HG02840 (cell line): Measurements from ENCODE around the gene NDST3.
"Not testable (repeated sequence)": the region's sequence is repeated elsewhere in the genome, so short reads cannot be mapped to it uniquely, and the experiment has no call there.

Experiments used
- ATAC-seq: cut with Tn5 transposase; IDR thresholded peaks from one replicate; pipeline ENCODE4 v1.9.1; 2021; ENCODE audit warnings: mild to moderate bottlenecking, moderate library complexity, moderate number of reproducible peaks; ENCODE audit not compliant: unreplicated experiment, low FRiP score

NDST3 gene

DNA sequence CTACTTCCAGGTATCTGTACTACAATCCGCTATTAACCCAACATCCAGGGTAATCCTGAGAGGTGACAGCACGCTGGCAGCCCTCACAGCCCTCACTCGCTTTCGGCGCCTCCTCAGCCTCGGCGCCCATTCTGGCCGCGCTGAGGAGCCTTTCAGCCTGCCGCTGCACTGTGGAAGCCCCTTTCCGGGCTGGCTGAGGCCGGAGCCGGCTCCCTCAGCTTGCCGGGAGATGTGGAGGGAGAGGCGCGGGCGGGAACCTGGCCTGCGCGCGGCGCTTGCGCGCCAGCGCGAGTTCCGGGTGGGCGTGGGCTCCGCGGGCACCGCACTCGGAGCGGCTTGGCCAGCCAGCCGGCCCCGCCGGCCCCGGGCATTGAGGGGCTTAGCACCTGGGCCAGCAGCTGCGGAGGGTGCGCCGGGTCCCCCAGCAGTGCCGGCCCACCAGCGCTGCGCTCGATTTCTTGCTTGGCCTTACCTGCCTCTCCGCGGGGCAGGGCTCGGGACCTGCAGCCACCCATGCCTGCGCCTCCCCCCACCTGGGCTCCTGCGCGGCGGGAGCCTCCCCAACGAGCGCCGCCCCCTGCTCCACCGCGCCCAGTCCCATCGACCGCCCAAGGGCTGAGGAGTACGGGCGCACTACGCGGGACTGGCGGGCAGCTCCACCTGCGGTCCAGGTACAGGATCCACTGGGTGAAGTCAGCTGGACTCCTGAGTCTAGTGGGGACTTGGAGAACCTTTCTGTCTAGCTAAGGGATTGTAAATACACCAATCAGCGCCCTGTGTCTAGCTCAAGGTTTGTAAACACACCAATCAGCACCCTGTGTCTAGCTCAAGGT, 231.2 kb downstream of the NDST3 start:
- ATAC-seq, result no peak

DNA sequence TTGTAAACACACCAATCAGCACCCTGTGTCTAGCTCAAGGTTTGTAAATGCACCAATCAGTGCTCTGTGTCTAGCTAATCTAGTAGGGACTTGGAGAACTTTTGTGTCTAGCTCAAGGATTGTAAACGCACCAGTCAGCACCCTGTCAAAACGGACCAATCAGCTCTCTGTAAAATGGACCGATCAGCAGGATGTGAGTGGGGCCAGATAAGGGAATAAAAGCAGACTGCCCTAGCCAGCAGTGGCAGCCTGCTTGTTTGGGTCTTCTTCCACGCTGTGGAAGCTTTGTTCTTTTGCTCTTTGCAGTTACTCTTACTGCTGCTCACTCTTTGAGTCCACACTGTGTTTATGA, 231.8 kb downstream of the NDST3 start:
- not testable (repeated sequence) for ATAC-seq

DNA sequence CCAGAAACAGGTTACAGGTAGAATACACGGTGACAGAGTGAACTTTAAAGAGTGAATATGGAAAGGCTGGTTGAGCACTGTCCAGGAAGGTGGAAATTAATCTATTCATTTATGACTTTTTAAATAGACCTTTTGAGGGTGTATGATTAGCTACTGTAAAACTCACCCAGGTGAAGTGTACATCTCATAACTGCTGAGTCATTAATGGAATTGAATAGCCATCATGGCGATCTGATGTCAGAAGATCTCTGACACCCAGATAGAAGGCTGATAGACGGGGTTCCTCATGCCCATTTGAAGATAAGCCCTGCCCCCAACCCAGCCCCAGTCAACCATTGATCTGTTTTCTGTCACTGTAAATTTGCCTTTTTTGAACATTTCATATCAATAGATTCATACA, 234.5 kb downstream of the NDST3 start:
- no peak for ATAC-seq

DNA sequence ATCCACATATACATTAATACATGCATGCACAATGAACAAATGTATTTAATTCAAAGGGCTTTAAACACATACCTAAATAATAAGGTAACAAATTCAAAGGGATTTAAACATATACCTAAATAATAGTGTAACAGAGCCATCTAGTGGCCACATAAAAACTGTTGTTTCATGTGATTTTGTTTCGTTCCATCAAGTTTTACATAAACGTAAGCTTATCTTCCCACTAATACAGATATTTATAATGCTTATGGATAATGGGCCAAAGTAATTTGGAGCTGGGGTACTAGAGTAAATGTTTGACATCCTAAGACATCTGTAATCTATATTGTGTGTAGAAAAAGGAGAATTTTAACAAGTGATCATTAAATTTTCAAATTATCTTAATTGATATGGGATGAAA, 236.2 kb downstream of the NDST3 start:
- no peak for ATAC-seq

DNA sequence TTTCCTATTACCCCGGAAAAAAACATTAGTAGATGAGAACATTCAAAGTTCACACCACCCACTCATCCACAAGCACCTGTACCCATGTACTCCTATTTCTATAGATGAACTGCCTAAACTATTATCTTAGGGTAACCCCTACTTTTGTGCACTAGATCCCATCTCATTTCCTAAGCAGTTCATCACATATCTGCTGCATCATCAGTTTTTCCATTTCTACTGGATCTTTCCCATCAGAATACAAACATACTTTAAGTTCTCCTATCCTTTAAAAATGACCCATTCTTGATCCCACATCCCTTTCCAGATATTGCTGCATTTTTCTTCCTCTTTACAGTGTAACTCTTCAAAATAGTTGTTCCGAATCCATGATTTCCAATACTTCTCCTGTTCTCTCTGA, 237.5 kb downstream of the NDST3 start:
- ATAC-seq, result no peak

DNA sequence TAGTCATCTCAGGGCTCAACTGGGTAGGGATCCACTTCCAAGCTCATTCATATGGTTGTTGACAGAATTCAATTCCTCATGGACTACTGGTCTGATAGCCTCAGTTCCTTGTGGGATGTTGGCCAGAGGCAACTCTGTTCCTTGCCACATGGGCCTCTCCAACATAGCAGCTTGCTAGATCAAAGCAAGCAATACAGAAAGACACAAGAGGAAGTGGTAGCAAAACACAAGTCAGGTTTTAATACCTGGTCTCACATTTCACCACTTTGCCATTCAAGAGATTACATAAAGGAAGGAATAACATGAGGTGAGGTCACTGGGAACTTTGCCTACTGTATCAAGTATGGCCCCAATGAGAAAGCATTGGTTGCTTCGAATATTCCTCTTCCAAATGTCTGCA, 239.4 kb downstream of the NDST3 start:
- no peak for ATAC-seq

DNA sequence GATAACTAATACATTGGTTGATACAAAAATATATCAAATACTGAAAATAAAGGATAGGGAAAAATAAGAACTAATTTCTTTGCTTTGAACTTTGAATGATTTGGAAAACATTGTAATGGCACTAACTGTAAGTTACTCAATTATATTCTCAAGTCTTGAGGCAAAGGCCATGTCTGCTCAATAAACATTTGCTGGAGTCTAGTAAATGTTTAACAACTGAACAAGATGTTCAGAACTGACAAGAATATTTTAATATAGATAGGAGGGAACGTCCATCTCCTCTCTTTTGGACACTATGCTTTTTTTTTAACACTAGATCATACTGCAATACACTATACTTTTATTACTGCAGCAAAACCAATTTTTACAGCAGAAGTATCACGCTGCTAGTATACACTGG, 242.3 kb downstream of the NDST3 start:
- ATAC-seq, result no peak

DNA sequence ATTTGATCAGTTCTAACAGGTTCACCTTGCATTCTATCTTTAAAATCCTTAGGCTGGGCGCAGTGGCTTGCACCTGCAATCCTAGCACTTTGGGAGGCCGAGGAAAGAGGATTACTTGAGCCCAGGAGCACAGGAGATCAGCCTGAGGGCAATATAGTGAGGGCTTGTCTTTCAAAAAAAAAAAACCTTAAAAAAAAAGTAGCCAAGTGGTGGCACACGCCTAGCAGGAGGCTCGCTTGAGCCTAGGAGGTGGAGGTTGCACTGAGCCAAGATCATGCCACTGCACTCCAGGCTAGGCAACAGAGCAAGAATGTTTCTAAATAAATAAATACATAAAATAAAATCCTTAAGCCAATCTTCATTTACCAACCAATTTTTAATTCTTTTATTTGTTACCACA, 243.0 kb downstream of the NDST3 start:
- ATAC-seq, result no peak

DNA sequence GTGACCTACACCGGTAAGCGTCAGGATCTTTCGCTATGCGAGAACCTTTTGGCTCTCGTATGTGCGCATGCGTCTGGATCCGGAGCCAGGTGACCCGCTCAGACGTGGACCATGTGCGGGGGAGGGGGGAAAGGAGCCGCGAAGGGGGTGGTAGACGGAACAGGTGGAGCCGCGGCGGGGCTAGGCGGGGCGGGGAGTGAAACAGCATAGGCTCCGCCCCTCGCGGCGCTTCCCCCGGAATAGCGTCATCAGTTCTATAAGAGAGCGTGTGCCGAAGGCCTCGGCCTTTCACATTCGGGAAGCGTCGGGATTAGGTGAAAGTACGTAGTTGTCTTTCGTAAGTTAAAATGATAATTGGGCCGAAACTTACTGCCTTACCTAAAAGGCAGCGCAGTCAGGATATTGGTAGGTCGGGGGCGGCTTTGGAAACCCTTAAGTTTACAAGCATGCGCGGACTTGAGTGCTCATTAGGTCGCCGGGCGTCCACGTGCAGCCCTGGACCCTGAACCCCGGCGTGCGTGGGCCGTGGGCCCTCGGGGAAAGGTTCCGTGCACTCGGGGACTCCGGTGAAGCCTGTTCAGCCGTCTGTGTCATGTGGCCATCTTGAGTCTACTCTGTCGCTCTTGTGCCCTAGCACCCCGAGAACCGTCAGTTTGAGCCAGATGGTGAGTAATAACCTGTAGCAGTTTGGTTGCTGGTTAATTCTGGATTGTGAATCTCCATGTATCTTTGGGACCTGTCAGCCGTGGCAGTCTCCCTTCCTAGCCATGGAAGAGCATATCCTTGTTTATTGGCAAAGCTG, 244.4 kb downstream of the NDST3 start:
- peak; percentile 87 for ATAC-seq

DNA sequence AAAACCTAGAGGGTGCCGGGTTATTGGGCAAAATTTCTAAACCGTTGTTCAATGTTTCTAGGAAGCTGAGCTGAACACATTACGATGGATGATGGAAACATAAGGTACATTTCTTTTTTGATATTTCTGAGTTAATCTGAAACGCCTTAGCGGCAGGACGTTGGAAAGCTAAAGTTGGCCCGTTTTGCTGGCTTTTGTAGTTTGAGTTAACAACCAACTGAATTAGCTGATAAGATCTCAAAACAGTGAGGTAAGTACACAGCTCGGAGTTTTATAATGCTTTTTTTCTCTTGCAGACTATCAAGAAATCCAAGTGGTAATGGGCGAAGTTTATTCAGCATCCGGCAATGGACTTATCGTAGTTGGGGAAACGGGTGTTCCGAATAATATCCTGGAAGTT, 245.0 kb downstream of the NDST3 start:
- no peak for ATAC-seq

DNA sequence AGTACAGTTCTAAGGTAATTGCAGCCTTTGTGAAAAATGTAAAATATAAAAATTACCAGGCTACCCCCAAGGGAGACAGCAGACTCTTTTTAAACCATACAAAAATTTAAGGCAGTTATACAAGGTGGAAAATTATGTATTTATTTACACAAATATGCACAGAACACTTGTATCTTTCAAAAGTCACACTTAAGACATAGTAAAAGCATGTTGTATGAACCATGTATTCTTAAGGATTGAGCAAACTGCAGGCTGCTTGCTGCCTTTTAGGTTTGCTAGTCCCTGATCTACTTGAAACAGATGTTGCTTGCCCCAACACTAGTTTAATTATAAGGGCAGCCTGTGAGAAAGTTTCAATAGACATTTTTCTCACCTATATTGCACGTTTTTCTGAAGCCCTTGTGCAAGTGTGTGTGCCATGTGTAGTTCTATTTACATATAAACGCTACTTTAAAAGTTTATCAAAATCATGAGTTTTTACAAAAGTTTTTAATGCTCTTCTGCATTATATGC, 245.7 kb downstream of the NDST3 start:
- no peak for ATAC-seq

DNA sequence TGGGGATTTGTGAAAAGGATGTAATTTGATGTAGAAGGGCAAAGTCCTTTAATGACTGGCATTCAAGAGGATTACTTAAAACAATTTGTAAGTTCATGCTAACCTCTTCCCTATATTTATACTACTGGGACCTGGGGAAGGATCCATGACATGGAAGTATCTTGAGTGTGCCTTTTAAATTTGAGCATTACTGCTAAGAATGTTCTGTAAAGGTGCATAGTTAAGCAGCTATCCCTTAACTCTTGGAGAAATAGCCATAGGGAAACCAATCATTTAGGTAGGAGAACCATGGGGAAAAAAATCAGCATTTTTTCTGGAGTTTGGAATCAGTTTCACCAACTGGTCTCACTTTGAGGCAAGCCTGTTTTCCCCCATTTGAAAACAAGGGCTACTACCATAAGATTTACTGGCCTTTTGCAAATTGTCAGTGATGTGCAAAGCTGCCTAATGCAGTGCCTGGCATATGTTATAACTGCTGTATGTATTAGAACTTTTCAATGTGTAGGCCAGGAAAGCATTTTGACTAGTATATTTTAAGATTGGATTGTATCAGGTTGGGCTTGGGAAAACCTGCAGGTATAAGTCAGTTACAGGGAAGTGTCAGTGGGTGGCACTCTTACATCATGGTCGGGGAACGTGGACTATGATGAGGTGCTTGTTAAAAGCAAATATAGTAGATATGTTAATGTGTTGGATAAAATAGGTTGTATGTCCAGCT, 246.4 kb downstream of the NDST3 start:
- no peak for ATAC-seq

DNA sequence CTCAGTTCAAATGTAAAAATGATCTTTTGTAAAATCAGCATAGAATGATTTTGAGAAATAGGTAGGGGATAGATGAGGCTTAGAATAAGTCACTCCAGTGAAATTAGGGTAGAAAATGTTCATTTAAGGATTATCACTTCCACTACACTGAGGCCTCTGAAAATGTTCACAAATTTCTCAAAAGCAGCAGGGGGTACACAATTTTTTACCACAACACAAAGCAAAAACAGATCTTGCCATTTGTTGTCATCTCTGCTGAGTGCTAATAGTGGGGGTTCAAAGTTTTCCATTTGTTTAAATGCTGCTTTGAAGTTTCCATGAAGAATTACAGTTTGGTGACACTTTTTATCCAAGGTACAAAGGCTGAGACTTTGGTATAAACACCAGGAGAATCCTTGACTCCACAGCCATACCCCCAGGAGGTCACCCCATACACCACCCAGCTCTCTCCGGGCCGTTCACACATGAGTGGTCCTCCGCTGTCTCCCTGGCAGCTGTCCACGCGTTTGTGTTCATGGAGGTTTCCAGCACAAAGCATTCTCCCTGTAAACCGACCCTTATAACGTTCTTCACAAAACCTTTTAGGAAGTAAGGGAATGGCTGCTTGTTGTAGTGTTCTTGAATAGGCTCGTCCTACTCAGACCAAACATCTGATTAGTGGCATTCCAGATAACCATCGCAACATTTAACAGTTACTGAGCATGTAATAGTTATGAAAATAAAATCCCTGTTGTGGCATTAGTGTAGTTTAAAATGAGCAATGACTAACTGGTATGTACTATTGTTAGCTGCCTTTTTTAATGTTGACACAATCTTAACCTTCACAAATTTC, 247.5 kb downstream of the NDST3 start:
- ATAC-seq, result no peak

DNA sequence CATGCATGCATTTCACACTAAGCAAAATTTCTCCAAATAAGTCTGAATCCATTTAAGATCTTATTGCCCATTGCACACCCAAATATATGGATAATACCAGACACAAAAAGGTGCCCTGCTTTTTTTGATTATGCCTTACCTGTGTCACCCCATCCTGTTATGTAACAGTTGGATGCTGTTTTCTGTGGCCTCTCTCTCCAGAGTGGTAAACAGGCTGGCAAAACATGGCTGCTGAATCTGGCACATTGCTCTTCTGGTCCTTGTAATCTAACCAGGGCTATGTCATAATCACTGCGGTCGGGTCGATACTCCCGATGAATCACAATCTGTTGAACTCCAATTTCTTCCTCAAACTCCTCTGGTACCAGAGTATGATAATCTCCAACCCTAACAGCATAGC, 248.4 kb downstream of the NDST3 start:
- ATAC-seq, result no peak

DNA sequence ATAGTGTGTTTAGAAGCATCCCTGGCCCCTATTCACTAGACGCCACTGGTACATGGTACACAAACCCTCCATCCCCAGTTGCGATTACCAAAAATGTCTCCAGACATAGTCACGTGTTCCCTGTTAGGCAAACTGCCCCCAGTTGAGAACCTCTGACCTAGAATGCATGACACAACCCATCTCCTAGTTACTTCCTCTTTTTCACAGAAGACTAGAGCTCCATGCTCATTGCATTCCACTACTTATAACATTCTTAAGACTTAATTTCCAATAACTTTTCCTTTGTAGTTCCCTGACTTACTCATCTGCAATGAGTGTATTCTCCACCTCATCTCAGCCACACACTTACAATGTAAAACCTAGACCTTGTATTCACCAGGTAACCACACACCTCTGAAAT, 249.9 kb downstream of the NDST3 start:
- no peak for ATAC-seq

DNA sequence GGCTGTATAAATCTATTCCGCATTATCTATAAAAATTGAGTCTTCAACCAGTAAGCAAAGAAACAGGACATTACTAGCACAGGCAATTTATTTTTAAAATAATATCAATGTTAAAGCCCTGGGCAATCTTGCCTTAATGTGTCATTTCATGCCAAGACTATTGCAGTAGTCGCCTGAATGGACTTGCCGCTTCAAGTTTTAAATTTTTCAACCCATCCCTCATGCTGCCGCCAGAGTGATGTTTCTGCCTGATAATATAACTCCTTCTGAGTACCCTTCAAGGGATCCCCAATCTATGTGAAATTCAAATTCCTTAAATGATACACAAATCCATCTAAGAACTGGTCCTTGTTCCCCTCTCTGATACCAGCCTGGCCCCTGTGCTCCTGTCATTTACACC, 251.6 kb downstream of the NDST3 start:
- no peak for ATAC-seq

DNA sequence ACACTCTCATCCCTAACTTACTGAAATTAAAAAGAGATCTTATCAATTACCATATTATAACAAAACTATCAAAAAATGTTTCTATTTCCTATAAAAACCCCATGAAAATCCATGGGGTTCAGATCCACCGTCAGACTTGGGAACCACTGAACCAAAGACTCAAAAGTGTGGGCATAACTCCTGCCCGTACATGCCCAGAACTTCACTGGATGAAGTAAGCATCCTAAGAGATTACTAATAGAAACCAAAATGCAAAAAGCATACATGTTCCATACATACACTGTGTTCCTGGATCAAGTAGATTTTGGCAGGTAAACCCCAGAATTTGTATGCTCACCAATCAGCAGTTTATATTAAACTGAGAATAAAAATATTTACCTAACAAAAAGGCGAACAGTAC, 252.4 kb downstream of the NDST3 start:
- no peak for ATAC-seq

DNA sequence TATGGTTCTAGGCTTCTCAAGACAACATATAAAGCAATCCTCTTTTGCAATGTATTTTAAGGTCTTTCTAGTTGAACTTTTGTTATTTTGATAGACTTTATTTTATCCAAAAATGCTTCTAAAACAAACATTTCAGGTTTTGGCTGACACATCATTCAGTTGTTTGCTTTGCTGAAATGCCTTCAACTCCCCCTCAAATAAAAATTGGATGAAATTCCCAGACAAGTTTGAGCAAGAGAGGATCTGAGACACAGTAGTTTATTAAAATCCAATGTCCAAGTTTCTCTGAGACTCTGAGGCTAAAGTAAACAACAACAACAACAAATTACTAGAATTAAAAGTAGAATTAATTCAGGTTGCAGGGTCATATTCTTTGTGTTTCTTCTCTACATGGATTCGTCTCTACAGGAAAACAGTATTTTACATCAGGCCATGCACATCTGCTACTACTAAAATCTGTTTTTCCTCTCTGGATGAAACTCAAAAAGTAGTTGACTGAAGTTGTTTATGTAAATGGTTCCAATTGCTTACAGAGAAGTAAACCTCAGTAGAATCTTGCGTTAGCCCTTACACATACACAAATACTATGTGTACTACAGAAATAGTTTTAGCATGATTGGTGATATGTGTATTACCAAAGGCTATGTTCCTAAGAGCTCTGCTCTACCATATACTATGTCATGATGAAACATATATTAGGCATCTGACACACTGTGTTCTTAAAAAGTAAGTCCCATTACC, 253.6 kb downstream of the NDST3 start:
- no peak for ATAC-seq

DNA sequence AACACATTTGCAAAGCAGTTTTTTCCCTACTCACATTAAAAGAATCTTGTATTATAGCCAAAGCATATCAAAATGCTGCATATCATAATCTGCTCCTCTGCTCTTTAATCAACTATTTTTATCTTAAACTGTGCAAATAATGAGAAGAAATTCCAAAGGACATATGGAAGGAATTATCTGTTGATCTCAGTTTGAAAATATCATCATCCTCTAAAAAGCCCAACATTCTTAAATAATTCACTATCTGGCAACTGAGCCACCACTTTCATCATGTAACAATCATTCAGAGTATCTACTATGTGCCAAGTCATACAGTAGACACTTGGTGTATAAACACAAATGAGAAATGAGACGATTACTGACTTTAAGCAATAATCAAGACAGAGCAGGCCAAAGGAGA, 255.5 kb downstream of the NDST3 start:
- ATAC-seq, result no peak

DNA sequence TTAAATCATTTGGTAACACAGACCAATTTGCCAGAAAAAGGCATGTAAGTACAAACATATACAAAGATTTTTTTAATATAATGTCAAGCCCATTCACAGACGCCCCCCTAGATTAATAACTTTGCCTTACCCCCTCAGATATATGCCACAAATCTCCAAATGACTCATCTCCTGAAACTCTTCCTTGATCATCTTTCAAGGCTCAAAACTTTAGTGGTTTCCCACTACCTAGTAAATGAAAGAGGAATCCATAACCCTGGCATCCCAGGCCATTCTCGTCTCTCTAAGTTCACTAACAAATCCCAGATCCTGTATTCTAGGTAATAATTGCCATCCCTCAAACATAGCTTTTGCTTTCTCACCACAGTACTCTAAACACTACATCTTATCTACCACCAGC, 256.7 kb downstream of the NDST3 start:
- no peak for ATAC-seq
